ENCODE results near the gene IL13. TPM values are rescaled to one million over a fixed set of nuclear protein-coding genes. Genes with fewer than 3 reads are reported as not detected.
"Not testable (repeated sequence)": the region's sequence is repeated elsewhere in the genome, so short reads cannot be mapped to it uniquely, and the experiment has no call there.

The IL13 gene
- total RNA-seq, 1 donor from 2014 or later, result not detected

- H3K9me3 ChIP-seq, result no peaks in the 10 kb centered on the region
- no peaks in the 10 kb centered on the region for H3K27me3 ChIP-seq (ENCODE audit: low read depth)
- ATAC-seq (no peak), DNase-seq (no peak)
- no peak overlapping the region for H3K4me3 ChIP-seq
- intact Hi-C loops (cut with DNase I), result no loop called here
- H3K27ac ChIP-seq, result no peak overlapping the region
- peaks cover 33% of the 10 kb centered on the region for H3K36me3 ChIP-seq
- no peaks in the 10 kb centered on the region for H3K4me1 ChIP-seq
- TF ChIP-seq CTCF (IDR thresholded peaks at IDR 0.05), result no peak
Observed at GRCh38 chr5:132627470-132627869, 30.5 kb upstream of the IL13 start.

GRCh38 chr5:132628814-132629213, 29.2 kb upstream of the IL13 start:
- intact Hi-C loops (cut with DNase I), result no loop called here
- ATAC-seq, result no peak
- TF ChIP-seq CTCF (IDR thresholded peaks at IDR 0.05), result no peak

GRCh38 chr5:132629230-132629944, 28.6 kb upstream of the IL13 start:
- ATAC-seq, result no peak
- Histone ChIP-seq H3K27me3 (ENCODE audit: low read depth) (no peaks in the 10 kb centered on the region), H3K36me3 (peaks cover 21% of the 10 kb centered on the region), H3K4me3 (no peak overlapping the region), H3K9me3 (no peaks in the 10 kb centered on the region), H3K27ac (no peak overlapping the region), H3K4me1 (no peaks in the 10 kb centered on the region)
- intact Hi-C loops (cut with DNase I), result no loop called here
- no peak for TF ChIP-seq CTCF (IDR thresholded peaks at IDR 0.05)
- no peak for DNase-seq

More at GRCh38 chr5:132628814-132629213, 29.2 kb upstream of the IL13 start:
- H3K36me3 ChIP-seq, result peaks cover 21% of the 10 kb centered on the region
- H3K27ac ChIP-seq, result no peak overlapping the region
- no peaks in the 10 kb centered on the region for H3K27me3 ChIP-seq (ENCODE audit: low read depth)
- H3K9me3 ChIP-seq, result no peaks in the 10 kb centered on the region
- no peak for DNase-seq
- H3K4me1 ChIP-seq, result no peaks in the 10 kb centered on the region
- H3K4me3 ChIP-seq, result no peak overlapping the region

- H3K4me1 ChIP-seq; H3K4me3 ChIP-seq; H3K27me3 ChIP-seq (ENCODE audit: low read depth); DNase-seq; H3K9me3 ChIP-seq; H3K27ac ChIP-seq; ATAC-seq; intact Hi-C loops (cut with DNase I): not testable (repeated sequence)
- H3K36me3 ChIP-seq, result peaks cover 48% of the 10 kb centered on the region
Observed at GRCh38 chr5:132633587-132633986, 24.4 kb upstream of the IL13 start.

GRCh38 chr5:132635873-132636272, 22.1 kb upstream of the IL13 start:
- Histone ChIP-seq H3K4me3 (no peak overlapping the region), H3K9me3 (no peaks in the 10 kb centered on the region), H3K36me3 (peaks cover 50% of the 10 kb centered on the region), H3K27ac (no peak overlapping the region), H3K4me1 (no peaks in the 10 kb centered on the region), H3K27me3 (ENCODE audit: low read depth) (no peaks in the 10 kb centered on the region)
- intact Hi-C loops (cut with DNase I), result no loop called here
- ATAC-seq (no peak), DNase-seq (no peak)
- TF ChIP-seq CTCF (IDR thresholded peaks at IDR 0.05), result no peak

GRCh38 chr5:132637241-132637640, 20.7 kb upstream of the IL13 start:
- ATAC-seq, result no peak
- DNase-seq, result no peak
- no peaks in the 10 kb centered on the region for H3K9me3 ChIP-seq
- no peaks in the 10 kb centered on the region for H3K27me3 ChIP-seq (ENCODE audit: low read depth)
- peaks cover 64% of the 10 kb centered on the region for H3K36me3 ChIP-seq
- no peaks in the 10 kb centered on the region for H3K4me1 ChIP-seq
- no peak overlapping the region for H3K4me3 ChIP-seq
- no peak overlapping the region for H3K27ac ChIP-seq
- no peak for TF ChIP-seq CTCF (IDR thresholded peaks at IDR 0.05)
- intact Hi-C loops (cut with DNase I), result no loop called here
